ENCODE results near the gene ATG2B. TPM values are rescaled to one million over a fixed set of nuclear protein-coding genes. Genes with fewer than 3 reads are reported as not detected.

Gene ATG2B
- total and polyA plus RNA-seq, 2 of the 4 experiments (the other 2 are of a cell fraction): 6.9 to 22.0 TPM

DNA sequence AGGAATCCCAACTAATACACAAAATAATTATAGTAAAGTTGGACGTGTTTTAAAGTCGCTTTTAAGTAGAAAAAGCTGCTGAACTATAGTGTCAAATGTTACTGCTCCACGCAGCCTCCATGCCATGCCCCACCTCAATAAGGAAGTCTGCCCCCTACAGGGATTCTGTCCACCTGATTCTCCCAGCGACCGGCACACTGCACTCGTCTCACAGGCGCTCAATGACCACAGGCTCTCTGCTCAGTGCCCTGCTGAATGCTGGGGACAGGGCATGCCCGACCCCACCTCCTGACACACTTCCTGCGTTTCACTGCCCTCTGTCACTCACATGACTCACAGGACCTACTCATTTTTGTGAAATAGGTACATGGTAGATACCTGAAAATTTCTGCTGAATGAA lies 58.2 kb downstream of the ATG2B start:
- Histone ChIP-seq H3K36me3 (ENCODE audit: control insufficient read depth, insufficient read depth, low read length) (peaks cover 24% of the 10 kb centered on the region), H2BK15ac (ENCODE audit: low read depth, low read length) (no peak overlapping the region)
- CTCF ChIA-PET: no interaction called here

More for the DNA sequence above, 58.2 kb downstream of the ATG2B start:
- Histone ChIP-seq H3K4me2 (ENCODE audit: low read depth, low read length) (no peak overlapping the region), H3K4me3 (ENCODE audit: insufficient read depth, low read depth, low read length) (no peak overlapping the region), H3K56ac (ENCODE audit: extremely low read depth, insufficient read depth, low read length) (no peak overlapping the region), H2AK5ac (ENCODE audit: low read depth, low read length) (no peak overlapping the region), H3K27ac (ENCODE audit: insufficient read depth, low read length) (no peak overlapping the region), H3K79me1 (ENCODE audit: low read depth in 1 of 2, low read length in 2 of 2) (no peaks in the 10 kb centered on the region), H2AFZ (replicated peaks; ENCODE audit: low read length, poor library complexity) (no peak overlapping the region), H2AK9ac (replicated peaks; ENCODE audit: low read depth, low read length, poor library complexity) (no peak overlapping the region), H3K9me1 (ENCODE audit: insufficient read depth, low read length) (no peaks in the 10 kb centered on the region; the same call in 1 of the 2 replicates), H3K18ac (ENCODE audit: low read depth, low read length) (no peak overlapping the region), H2BK20ac (ENCODE audit: low read depth, low read length) (no peak overlapping the region), H2BK120ac (ENCODE audit: low read depth, low read length) (no peak overlapping the region), H4K20me1 (ENCODE audit: insufficient read depth, low read length) (no peaks in the 10 kb centered on the region), H2BK5ac (ENCODE audit: low read depth, low read length, poor library complexity, severe bottlenecking) (no peak overlapping the region), H4K8ac (ENCODE audit: low read depth in 2 of 2, low read length in 2 of 2) (no peak overlapping the region), H3K4me1 (ENCODE audit: control insufficient read depth, insufficient read depth, low read length) (no peaks in the 10 kb centered on the region), H3K9me3 (ENCODE audit: control insufficient read depth, insufficient read depth, low read length) (no peaks in the 10 kb centered on the region), H3K23ac (ENCODE audit: low read depth, low read length) (no peak overlapping the region), H4K5ac (ENCODE audit: low read depth, low read length) (no peak overlapping the region), H3K9ac (ENCODE audit: low read depth, low read length) (no peak overlapping the region), H3K27me3 (ENCODE audit: control insufficient read depth, insufficient read depth, low read length) (no peaks in the 10 kb centered on the region), H3K14ac (replicated peaks; ENCODE audit: low read depth, low read length) (no peak overlapping the region), H3K4ac (ENCODE audit: low read depth, low read length) (no peak overlapping the region), H4K91ac (ENCODE audit: insufficient read depth, low read depth, low read length) (no peak overlapping the region)
- intact Hi-C loops (cut with micrococcal nuclease): no loop called here
- DNase-seq: no peak
- WGBS, 2 experiments (ENCODE audit: extremely low coverage in 2 of 2, insufficient read length in 1 of 2): no CpG with 5 or more reads among the region's 9 CpGs
- ATAC-seq (ENCODE audit: low read depth): no peak
- POLR2A ChIA-PET (ENCODE audit: unreplicated experiment): no interaction called here
- no peak for TF ChIP-seq SMC3 (IDR thresholded peaks at IDR 0.05; ENCODE audit: low read depth, low read length)
- TF ChIP-seq, protein P1, sequence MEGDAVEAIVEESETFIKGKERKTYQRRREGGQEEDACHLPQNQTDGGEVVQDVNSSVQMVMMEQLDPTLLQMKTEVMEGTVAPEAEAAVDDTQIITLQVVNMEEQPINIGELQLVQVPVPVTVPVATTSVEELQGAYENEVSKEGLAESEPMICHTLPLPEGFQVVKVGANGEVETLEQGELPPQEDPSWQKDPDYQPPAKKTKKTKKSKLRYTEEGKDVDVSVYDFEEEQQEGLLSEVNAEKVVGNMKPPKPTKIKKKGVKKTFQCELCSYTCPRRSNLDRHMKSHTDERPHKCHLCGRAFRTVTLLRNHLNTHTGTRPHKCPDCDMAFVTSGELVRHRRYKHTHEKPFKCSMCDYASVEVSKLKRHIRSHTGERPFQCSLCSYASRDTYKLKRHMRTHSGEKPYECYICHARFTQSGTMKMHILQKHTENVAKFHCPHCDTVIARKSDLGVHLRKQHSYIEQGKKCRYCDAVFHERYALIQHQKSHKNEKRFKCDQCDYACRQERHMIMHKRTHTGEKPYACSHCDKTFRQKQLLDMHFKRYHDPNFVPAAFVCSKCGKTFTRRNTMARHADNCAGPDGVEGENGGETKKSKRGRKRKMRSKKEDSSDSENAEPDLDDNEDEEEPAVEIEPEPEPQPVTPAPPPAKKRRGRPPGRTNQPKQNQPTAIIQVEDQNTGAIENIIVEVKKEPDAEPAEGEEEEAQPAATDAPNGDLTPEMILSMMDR (conservative IDR thresholded peaks at IDR 0.05; ENCODE audit: low read depth, low read length): 0 out of 2 replicates have a peak, but pooled peaks have one; percentile 4
- dilution Hi-C loops (cut with HindIII; ENCODE audit: low sequenced_read_pairs, unreplicated experiment): no loop called here
- BruUV-seq (replicated peaks): no TSS peak
- in situ Hi-C loops (cut with MboI; ENCODE audit: low sequenced_read_pairs): no loop called here

Measured in IMR-90 (cell line).